ENCODE measurements around the gene ADGRD2. TPM values are rescaled to one million over a fixed set of nuclear protein-coding genes. Genes with fewer than 3 reads are reported as not detected.
A peak's percentile ranks its signal among the peaks of the same experiment; 100 is the strongest.

ADGRD2 gene
- polyA plus RNA-seq, 1 donor from 2014 or later = not detected

DNA sequence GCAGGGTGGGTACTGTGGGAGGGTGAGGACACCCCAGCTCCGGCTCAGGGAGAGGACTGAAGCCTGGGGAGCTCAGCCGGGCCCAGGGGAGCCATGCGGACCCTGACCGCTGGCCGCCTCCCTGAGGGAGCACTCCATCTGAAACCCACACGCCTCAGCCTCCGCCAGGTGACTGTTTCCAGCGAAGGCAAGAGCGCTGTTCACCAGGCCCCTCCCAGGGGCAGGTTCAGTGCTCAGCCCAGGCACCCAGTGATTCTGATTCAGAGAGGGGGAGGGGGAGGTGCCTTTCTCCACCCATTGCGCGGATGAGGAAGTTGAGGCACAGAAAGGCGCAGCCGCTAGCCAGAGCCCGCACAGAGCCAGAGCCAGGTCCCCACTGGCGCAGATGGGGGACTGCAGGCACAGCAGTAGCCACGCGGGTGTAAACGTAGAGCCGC lies 27.0 kb downstream of the ADGRD2 start:
- H3K27me3 Mint-ChIP-seq = peaks cover 27% of the 10 kb centered on the region
- H3K9me3 Mint-ChIP-seq = no peaks in the 10 kb centered on the region
- H3K27ac Mint-ChIP-seq = no peak overlapping the region
- H3K4me1 Mint-ChIP-seq = peaks cover 0 to 6% (median 1%) of the 10 kb centered on the region in 3 donors
- peak overlapping the region in 1 of 4 donors; percentile 57 for H3K4me3 Mint-ChIP-seq
- no peaks in the 10 kb centered on the region for H3K36me3 Mint-ChIP-seq

DNA sequence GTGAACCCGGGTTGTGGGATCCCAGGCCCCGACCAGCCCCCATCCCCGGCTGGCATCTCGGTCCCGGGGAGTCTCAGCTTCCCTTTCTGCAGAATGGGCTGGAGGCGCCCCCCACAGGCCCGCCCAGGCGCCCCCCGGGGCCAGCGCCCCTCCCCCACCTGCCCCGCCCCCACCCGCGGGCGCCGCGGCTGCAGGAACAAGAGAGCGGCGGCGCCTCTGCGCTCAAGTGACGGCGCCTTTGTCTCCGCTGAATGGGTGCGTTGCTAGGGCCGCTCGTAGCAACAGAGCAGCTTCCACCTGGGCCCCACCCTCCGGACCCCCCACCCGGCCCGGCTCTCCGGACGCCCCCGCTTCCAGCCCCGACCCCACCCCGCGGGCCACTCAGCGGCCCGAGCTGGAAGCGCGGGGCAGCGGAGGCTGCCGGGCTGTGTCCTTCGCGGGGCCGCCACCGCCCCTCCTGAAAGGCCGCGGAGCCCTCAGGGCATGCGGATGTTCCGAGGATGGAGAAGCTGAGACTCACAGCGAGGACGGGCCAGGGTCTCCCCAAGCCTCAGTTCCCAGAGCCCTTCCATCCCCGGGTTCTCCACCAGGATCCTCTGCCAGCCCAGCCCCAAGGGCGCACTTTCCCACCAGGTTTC lies 27.5 kb downstream of the ADGRD2 start:
- Mint-ChIP-seq H3K9me3 (no peaks in the 10 kb centered on the region), H3K27me3 (peaks cover 25% of the 10 kb centered on the region), H3K4me3 (no peak overlapping the region), H3K4me1 (peaks cover 0 to 6% (median 1%) of the 10 kb centered on the region in 3 donors), H3K36me3 (no peaks in the 10 kb centered on the region), H3K27ac (no peak overlapping the region)

DNA sequence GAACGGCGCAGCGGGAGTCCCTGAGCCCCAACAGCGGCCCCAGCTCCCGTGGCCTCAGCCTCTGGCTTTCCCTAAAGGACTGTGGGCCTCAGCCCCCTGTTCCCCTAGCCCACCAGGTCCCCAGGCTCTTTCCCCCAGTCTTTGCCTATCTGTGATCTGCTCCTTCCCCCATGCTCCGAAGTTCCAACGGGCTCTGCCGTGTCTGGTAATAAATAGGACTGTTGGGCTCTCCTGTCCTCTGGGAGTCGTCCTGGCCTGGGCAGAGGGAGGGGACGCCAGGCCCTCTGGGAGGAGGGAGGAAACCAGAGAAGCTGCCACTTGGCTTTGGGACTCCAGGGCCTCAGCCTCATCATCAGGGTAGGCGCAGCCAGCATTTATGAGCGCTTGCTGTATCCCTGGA lies 28.1 kb downstream of the ADGRD2 start:
- no peak overlapping the region for H3K4me3 Mint-ChIP-seq
- H3K9me3 Mint-ChIP-seq = no peaks in the 10 kb centered on the region
- H3K27ac Mint-ChIP-seq = no peak overlapping the region
- H3K27me3 Mint-ChIP-seq = peaks cover 22% of the 10 kb centered on the region
- H3K4me1 Mint-ChIP-seq = peaks cover 0 to 6% (median 1%) of the 10 kb centered on the region in 3 donors
- H3K36me3 Mint-ChIP-seq = no peaks in the 10 kb centered on the region

DNA sequence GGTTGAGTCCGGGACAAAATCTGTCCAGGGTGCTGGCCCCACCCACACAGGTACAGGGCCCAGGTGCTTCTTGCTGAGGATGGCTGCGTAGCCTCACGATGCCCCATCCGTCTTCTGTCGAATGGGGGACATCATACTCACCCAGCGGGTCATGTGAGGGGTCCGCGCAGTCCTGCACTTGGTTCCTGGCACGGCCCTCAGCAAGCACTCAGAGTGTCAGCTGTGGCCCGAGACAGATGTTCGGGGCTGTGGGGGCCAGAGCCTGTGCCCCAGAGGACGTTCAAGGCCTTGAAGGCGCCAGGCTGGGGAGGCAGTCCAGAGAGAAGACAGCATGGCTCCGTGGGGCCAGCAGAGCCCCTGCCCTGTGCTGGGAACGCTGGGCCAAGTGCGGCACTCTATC lies 29.1 kb downstream of the ADGRD2 start:
- peaks cover 0 to 6% (median 0%) of the 10 kb centered on the region in 3 donors for H3K4me1 Mint-ChIP-seq
- H3K27ac Mint-ChIP-seq = no peak overlapping the region
- H3K36me3 Mint-ChIP-seq = no peaks in the 10 kb centered on the region
- H3K4me3 Mint-ChIP-seq = no peak overlapping the region
- peaks cover 0 to 1% (median 0%) of the 10 kb centered on the region in 3 donors for H3K9me3 Mint-ChIP-seq
- H3K27me3 Mint-ChIP-seq = peaks cover 22% of the 10 kb centered on the region

DNA sequence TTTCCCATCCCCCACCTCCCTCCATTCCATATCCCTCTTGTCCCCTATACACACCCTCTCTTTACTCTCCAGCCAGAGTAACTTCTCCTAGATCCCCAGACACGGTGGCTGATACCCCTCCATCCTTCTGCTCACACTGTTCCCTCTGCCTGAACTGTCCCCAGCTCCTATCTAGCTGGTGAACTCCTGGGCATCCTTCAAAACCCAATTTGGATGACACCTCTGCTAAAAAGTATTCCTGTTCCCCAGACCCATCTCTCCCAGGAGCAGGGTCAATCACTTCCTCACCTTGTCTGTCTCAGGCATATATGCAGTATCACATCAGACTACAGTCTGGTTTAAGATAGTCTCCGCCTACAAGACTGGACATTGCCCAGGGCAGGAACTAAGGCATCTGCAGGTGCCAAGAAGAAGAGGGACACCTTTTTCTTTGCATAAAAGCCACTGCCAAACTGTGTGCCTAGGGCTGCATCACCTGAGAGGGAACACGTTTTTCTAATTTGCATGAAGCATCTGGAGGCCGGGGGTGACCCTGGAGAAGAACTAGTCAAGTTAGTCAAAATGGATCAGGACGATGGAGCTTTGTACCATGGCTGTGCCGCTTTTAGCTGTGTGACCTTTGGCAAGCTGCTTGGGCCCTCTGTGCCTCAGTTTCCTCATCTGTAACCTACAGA lies 29.8 kb downstream of the ADGRD2 start:
- Mint-ChIP-seq H3K4me1 (peaks cover 0 to 6% (median 0%) of the 10 kb centered on the region in 3 donors), H3K4me3 (no peak overlapping the region), H3K36me3 (no peaks in the 10 kb centered on the region), H3K27ac (no peak overlapping the region), H3K27me3 (peaks cover 22% of the 10 kb centered on the region), H3K9me3 (peaks cover 0 to 3% (median 0%) of the 10 kb centered on the region in 3 donors)

DNA sequence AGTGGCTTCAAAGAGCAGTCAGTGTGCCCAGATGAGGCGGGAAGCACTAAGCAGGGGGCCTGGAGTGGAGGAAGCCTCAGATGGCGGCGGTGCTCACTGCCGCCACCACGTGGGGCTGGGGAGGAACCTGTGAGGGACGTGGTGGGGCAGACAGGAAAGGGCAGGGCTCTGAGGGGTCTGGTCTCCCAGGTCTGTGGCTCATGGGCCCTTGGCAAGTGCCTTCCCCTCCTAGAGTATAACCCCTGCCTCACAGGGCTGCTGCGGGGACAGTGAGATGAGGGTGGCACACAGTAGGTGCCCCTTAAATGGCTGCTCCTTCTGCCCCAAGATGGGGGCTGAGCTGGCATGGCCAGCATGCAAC lies 30.4 kb downstream of the ADGRD2 start:
- Mint-ChIP-seq H3K36me3 (no peaks in the 10 kb centered on the region), H3K27me3 (peaks cover 22% of the 10 kb centered on the region), H3K4me3 (no peak overlapping the region), H3K4me1 (peaks cover 0 to 6% (median 0%) of the 10 kb centered on the region in 3 donors), H3K27ac (no peak overlapping the region), H3K9me3 (peaks cover 0 to 3% (median 0%) of the 10 kb centered on the region in 3 donors)

DNA sequence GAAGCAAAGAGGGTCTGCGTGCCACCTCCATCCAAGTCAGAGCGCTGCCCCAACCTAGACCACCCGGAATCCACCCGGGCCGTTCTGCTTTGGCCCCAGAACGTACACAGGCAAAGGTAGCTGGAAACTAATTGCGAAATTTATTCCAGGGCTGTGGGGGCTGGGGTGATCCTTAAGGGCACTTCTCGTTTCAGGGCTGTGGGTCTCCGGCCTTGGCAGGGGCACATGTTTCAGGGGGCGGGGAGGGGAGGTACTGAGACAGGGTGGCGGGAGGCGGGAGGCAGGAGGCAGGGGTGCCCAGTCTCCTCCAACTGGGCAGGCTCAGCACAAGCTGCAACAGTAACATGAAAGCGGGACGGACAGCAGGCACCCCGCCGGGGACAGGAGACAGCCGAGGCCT lies 30.9 kb downstream of the ADGRD2 start:
- peaks cover 22% of the 10 kb centered on the region for H3K27me3 Mint-ChIP-seq
- no peaks in the 10 kb centered on the region for H3K36me3 Mint-ChIP-seq
- peaks cover 0 to 3% (median 0%) of the 10 kb centered on the region in 3 donors for H3K9me3 Mint-ChIP-seq
- H3K4me3 Mint-ChIP-seq = no peak overlapping the region
- peaks cover 0 to 6% (median 0%) of the 10 kb centered on the region in 3 donors for H3K4me1 Mint-ChIP-seq
- no peak overlapping the region for H3K27ac Mint-ChIP-seq

DNA sequence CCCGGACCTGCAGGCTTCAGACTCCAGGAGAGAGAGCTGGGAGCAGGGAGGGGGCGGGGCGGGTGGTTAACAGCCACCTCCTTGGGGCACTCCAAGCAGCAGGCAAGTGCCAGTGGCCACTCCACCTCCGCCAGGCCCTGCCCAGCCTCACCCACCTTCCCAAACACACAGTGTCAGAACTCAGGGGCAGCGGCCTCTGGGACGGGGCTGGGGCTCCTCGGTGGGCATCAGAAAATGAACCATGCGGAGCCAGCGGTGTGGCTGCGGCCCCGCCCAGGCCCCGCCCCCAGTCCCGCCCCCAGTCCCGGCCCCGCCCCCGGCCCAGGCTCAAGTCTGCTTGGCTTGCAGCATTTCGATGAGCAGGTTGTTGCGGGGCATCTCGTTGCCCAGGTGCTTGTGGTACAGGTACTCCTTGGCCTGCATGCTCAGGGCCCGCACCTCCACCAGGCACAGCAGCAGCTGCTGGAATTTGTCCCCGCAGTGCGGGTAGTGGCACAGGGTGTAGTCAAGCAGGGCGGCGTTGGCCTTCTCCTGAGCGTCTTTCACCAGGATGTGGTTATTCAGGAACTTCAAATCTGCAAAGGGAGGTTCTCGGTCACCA lies 32.3 kb downstream of the ADGRD2 start:
- Mint-ChIP-seq H3K36me3 (no peaks in the 10 kb centered on the region), H3K4me1 (peaks cover 0 to 6% (median 0%) of the 10 kb centered on the region in 3 donors), H3K9me3 (peaks cover 0 to 3% (median 0%) of the 10 kb centered on the region in 3 donors), H3K27ac (no peak overlapping the region), H3K27me3 (peaks cover 15% of the 10 kb centered on the region), H3K4me3 (no peak overlapping the region)

DNA sequence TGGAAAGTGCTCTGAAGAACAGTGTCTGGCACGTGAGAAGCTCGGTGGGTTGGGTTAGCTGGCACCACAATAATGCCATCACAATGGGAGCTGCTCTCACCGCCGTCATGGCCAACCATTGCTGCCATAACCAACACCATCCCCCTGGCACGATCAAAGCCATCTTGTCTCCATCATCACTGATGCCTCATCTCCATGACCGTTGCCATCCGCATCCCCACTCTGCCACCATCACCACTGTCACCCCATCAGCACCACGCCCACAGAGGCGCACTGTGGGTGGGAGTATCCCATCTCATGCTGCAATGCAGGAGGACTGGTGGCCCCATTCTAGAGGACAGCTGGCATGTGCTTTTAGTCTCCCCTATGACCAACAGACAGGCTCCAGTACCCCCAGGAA lies 33.2 kb downstream of the ADGRD2 start:
- peaks cover 12% of the 10 kb centered on the region for H3K27me3 Mint-ChIP-seq
- no peak overlapping the region for H3K4me3 Mint-ChIP-seq
- H3K4me1 Mint-ChIP-seq = peaks cover 0 to 6% (median 0%) of the 10 kb centered on the region in 3 donors
- H3K9me3 Mint-ChIP-seq = peaks cover 0 to 3% (median 0%) of the 10 kb centered on the region in 3 donors
- no peak overlapping the region for H3K27ac Mint-ChIP-seq
- no peaks in the 10 kb centered on the region for H3K36me3 Mint-ChIP-seq

DNA sequence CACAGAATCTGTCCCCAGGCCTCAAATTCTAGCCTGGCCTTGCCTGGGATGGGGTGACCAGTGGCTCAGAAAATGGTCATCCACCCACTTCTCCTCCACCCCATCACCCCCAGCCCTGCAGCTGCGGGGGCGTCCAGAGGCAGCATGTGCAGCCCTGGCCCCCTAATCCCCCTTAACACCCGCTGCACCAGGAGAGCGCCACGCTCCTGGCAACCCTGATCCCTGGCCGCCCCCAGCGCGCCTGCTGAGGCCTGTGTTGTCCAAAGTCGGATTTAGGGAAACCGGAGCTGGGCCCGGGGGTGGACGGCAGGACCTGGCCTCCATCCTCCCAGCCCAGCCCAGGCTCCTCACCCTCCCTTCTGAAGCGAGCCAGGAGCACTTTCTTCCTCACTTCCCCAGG lies 35.0 kb downstream of the ADGRD2 start:
- H3K27ac Mint-ChIP-seq = no peak overlapping the region
- peaks cover 0 to 2% (median 0%) of the 10 kb centered on the region in 3 donors for H3K4me1 Mint-ChIP-seq
- H3K36me3 Mint-ChIP-seq = no peaks in the 10 kb centered on the region
- peaks cover 0 to 3% (median 0%) of the 10 kb centered on the region in 3 donors for H3K9me3 Mint-ChIP-seq
- peaks cover 3% of the 10 kb centered on the region for H3K27me3 Mint-ChIP-seq
- no peak overlapping the region for H3K4me3 Mint-ChIP-seq

DNA sequence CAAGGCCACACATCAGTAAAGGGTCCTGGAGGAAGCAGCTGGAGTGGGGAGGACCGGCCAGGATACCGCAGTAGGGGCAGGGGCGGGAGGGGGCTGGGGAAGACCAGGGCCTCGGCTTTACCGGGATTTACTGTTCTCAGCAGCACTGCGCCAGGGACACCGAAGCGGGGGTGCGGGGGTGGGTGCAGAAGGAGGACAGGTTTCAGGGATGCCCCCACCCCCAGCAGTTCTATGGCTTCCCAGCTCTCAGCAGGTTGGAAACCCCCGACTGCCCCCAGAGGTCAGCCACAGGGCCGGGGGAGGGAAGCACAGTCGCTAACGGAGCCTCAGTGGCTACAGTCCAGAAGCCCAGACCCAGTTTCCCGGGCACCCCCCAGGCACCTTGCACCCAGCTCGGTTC lies 35.7 kb downstream of the ADGRD2 start:
- Mint-ChIP-seq H3K27ac (no peak overlapping the region), H3K4me3 (no peak overlapping the region), H3K9me3 (peaks cover 0 to 3% (median 0%) of the 10 kb centered on the region in 3 donors), H3K4me1 (no peaks in the 10 kb centered on the region), H3K36me3 (no peaks in the 10 kb centered on the region), H3K27me3 (no peaks in the 10 kb centered on the region)

DNA sequence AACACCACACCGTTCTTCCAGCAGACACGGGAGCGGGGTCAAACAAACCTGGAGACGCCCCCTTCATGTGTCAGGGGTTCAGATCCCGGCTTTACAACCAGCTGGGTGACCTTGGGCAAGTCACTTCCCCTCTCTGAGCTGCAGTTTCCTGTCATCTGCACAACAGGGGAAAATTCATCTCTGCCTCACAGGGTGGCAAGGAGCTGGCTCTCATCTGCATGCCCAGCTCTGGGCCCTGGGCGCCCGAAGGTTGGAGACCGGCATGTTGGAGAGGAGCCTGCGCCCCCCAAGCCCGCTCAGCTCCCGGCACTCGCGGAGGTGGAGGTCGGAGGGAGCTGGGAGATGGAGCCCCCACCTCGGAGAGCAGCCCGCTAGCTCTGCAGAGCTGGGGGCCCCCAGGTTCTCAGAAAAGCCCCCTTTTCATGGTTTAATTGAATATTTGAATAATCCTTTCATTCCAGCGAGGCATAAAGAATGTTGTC lies 36.6 kb downstream of the ADGRD2 start:
- no peak overlapping the region for H3K4me3 Mint-ChIP-seq
- no peaks in the 10 kb centered on the region for H3K4me1 Mint-ChIP-seq
- H3K27ac Mint-ChIP-seq = no peak overlapping the region
- H3K9me3 Mint-ChIP-seq = peaks cover 0 to 3% (median 0%) of the 10 kb centered on the region in 3 donors
- no peaks in the 10 kb centered on the region for H3K27me3 Mint-ChIP-seq
- no peaks in the 10 kb centered on the region for H3K36me3 Mint-ChIP-seq

DNA sequence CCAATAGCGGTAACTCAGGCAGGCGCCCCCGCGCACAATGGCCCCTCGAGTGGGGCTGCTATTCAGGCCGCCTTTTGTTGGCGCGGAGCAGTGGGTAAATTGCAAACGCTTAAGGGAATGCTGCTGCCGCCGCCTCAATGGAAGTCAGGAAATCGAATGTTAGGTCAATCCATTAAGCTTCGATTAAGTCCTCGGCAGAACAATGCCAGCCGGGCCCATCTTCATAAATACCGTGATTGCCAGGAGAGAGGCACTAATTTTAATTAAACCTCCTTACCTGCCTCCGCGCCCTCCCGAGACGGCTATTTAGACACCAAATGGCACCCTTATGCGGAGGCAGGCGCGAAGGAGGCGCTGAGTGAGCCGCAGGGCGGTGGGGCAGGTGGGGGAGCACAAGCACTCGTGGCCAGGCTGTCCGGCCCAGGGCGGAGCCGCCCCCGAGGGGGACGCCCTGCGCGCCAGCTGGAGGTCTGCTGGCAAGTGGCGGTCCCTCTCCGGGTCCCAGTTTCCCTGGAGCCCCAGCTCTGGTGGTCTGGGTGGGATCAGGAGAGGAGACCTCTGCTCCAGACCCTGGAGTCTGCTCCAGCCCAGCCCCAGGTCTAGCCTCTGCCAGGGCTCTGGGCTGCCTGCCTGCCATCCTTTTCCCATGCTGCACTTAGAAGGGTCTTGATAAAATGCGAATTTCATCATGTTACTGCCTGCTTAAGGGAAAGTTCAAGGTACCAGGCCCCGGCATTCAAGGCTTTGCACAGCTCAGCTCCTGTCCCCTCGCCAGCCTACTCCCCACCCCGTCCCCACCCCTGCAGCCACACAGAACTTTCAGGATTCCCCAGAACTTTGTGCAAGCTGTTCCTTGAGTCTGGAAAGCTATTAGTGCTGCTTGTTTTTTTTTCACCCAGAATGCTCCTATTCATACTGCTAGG lies 37.3 kb downstream of the ADGRD2 start:
- no peaks in the 10 kb centered on the region for H3K36me3 Mint-ChIP-seq

DNA sequence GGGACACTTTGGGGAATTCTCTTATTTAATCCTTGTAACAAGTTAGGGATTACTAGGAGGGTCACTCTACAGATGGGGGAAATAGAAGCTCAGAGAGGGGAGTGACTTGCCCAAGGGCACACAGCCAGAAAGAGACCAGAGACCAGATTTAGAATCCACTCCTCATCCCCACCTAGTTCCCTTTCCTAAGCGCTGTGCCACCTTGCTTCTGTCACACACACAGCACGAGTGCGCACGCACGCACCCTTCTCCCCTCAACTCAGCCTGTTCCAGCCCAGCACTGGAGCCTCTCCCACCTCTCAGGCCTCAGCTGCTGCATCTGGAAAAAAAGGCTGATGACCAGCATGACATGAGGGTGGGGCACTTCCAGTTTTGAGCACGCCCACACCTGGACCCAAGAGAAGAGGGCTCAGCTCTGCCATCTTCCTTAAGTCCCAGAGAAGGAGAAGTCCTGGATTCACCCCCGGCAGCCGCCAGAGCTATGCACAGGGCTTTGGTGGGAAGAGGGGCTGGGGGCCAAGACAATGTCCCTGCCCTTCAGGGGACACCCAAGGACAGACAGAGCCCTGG lies 38.5 kb downstream of the ADGRD2 start:
- no peaks in the 10 kb centered on the region for H3K4me1 Mint-ChIP-seq
- no peak overlapping the region for H3K27ac Mint-ChIP-seq
- no peaks in the 10 kb centered on the region for H3K27me3 Mint-ChIP-seq
- no peak overlapping the region for H3K4me3 Mint-ChIP-seq
- peaks cover 0 to 3% (median 0%) of the 10 kb centered on the region in 3 donors for H3K9me3 Mint-ChIP-seq
- H3K36me3 Mint-ChIP-seq = no peaks in the 10 kb centered on the region

More for the DNA sequence above, 37.3 kb downstream of the ADGRD2 start:
- Mint-ChIP-seq H3K4me3 (no peak overlapping the region), H3K27me3 (no peaks in the 10 kb centered on the region), H3K4me1 (no peaks in the 10 kb centered on the region), H3K9me3 (peaks cover 0 to 3% (median 0%) of the 10 kb centered on the region in 3 donors), H3K27ac (no peak overlapping the region)
